Activated CD4-positive, CD25-positive, alpha-beta regulatory T cell (primary cell): ENCODE measurements around the gene FECH.
"Not testable (repeated sequence)": the region's sequence is repeated elsewhere in the genome, so short reads cannot be mapped to it uniquely, and the experiment has no call there.

Experiments used
- DNase-seq, 4 experiments: peaks; one replicate each; lab custom pipeline; 2025; lab: John Stamatoyannopoulos, UW

Gene FECH

GRCh38 chr18:57586251-57587049, at the start of gene FECH:
TSS of gene FECH (minus strand) at chr18:57586702. CDS start at chr18:57586620, 82 bp downstream.
- DNase-seq: peak; percentile 24 to 45 (median 40)

- no peak for DNase-seq
These were observed 48.7 kb upstream of the FECH start for GRCh38 chr18:57635003-57635822.

GRCh38 chr18:57631697-57632096, 45.2 kb upstream of the FECH start:
- DNase-seq: no peak

GRCh38 chr18:57630754-57631595, 44.5 kb upstream of the FECH start:
- no peak for DNase-seq

GRCh38 chr18:57630002-57630753, 43.7 kb upstream of the FECH start:
- DNase-seq: peak; percentile 86 to 89 (median 87)

- DNase-seq: no peak
These were observed 42.9 kb upstream of the FECH start for GRCh38 chr18:57629422-57629821.

- DNase-seq: no peak
These were observed 41.0 kb upstream of the FECH start for GRCh38 chr18:57627488-57627887.

GRCh38 chr18:57624988-57625387, 38.5 kb upstream of the FECH start:
- DNase-seq: no peak

GRCh38 chr18:57621246-57621604, 34.7 kb upstream of the FECH start:
- peak in 3 of 4 experiments; percentile 25 to 35 (median 27) for DNase-seq

- DNase-seq: no peak
These were observed 33.4 kb upstream of the FECH start for GRCh38 chr18:57619876-57620275.

- no peak for DNase-seq
These were observed 32.4 kb upstream of the FECH start for GRCh38 chr18:57618910-57619309.

GRCh38 chr18:57603871-57604270, 17.4 kb upstream of the FECH start:
- DNase-seq: no peak

GRCh38 chr18:57595347-57595746, 8.8 kb upstream of the FECH start:
- DNase-seq: no peak

- DNase-seq: not testable (repeated sequence)
These were observed 6.2 kb upstream of the FECH start for GRCh38 chr18:57592716-57593115.

- no peak for DNase-seq
These were observed 2.7 kb upstream of the FECH start for GRCh38 chr18:57589161-57589560.

GRCh38 chr18:57587098-57587661, 678 bp upstream of the FECH start:
- no peak for DNase-seq

GRCh38 chr18:57585855-57586250, 649 bp downstream of the FECH start:
- no peak for DNase-seq

- DNase-seq: no peak
These were observed 1.1 kb downstream of the FECH start for GRCh38 chr18:57585421-57585820.

- DNase-seq: no peak
These were observed 2.1 kb downstream of the FECH start for GRCh38 chr18:57584444-57584843.

- no peak for DNase-seq
These were observed 3.1 kb downstream of the FECH start for GRCh38 chr18:57583297-57583835.
